ENCODE results near the gene SPDYA. TPM values are rescaled to one million over a fixed set of nuclear protein-coding genes. Genes with fewer than 3 reads are reported as not detected.

Gene SPDYA
- total RNA-seq, 1 experiment from 2014 or later = 0.69 TPM

GRCh38 chr2:28822036-28822435, 11.4 kb downstream of the SPDYA start:
- Histone ChIP-seq H3K4me2 (ENCODE audit: low read length) (no peak overlapping the region), H3K4me3 (ENCODE audit: low read length) (no peak overlapping the region), H3K27me3 (ENCODE audit: low read length) (no peaks in the 10 kb centered on the region), H3F3A (ENCODE audit: low read length, unreplicated experiment) (no peaks in the 10 kb centered on the region), H2AFZ (ENCODE audit: low read length) (no peak overlapping the region), H3K79me2 (ENCODE audit: low read length) (no peaks in the 10 kb centered on the region), H3K27ac (ENCODE audit: low read length) (no peak overlapping the region), H4K20me1 (ENCODE audit: low read length) (no peaks in the 10 kb centered on the region), H3K36me3 (ENCODE audit: low read depth, low read length) (no peaks in the 10 kb centered on the region), H3K9me2 (replicated peaks; ENCODE audit: low read length) (no peaks in the 10 kb centered on the region), H3K9me3 (ENCODE audit: low read length) (no peaks in the 10 kb centered on the region), H3K9ac (ENCODE audit: low read length) (no peak overlapping the region), H3K4me1 (ENCODE audit: insufficient read depth, low read length) (no peaks in the 10 kb centered on the region)
- TF ChIP-seq EZH2 (IDR thresholded peaks at IDR 0.05; ENCODE audit: low read length, unreplicated experiment) (no peak), EZH2phosphoT487 (IDR thresholded peaks at IDR 0.05; ENCODE audit: borderline replicate concordance, low read length) (no peak)
- TF ChIP-seq, protein P1, sequence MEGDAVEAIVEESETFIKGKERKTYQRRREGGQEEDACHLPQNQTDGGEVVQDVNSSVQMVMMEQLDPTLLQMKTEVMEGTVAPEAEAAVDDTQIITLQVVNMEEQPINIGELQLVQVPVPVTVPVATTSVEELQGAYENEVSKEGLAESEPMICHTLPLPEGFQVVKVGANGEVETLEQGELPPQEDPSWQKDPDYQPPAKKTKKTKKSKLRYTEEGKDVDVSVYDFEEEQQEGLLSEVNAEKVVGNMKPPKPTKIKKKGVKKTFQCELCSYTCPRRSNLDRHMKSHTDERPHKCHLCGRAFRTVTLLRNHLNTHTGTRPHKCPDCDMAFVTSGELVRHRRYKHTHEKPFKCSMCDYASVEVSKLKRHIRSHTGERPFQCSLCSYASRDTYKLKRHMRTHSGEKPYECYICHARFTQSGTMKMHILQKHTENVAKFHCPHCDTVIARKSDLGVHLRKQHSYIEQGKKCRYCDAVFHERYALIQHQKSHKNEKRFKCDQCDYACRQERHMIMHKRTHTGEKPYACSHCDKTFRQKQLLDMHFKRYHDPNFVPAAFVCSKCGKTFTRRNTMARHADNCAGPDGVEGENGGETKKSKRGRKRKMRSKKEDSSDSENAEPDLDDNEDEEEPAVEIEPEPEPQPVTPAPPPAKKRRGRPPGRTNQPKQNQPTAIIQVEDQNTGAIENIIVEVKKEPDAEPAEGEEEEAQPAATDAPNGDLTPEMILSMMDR (conservative IDR thresholded peaks at IDR 0.05; ENCODE audit: low read depth, low read length) = no peak
- ChIA-PET POLR2A (ENCODE audit: unreplicated experiment) (no interaction called here), CTCF (no interaction called here)
- no TSS peak for BruUV-seq (replicated peaks)
- intact Hi-C loops (cut with micrococcal nuclease) = no loop called here
- no peak for ATAC-seq
- DNase-seq = no peak

GRCh38 chr2:28824207-28824606, 13.6 kb downstream of the SPDYA start:
- no peaks in the 10 kb centered on the region for H3K27me3 ChIP-seq (ENCODE audit: low read length)
- no peaks in the 10 kb centered on the region for H3K4me1 ChIP-seq (ENCODE audit: insufficient read depth, low read length)
- CTCF ChIA-PET = no interaction called here
- no peaks in the 10 kb centered on the region for H3K9me2 ChIP-seq (replicated peaks; ENCODE audit: low read length)
- ATAC-seq (no peak), DNase-seq (no peak)
- intact Hi-C loops (cut with micrococcal nuclease) = no loop called here
- H3K9ac ChIP-seq (ENCODE audit: low read length) = no peak overlapping the region
- no peak overlapping the region for H3K4me3 ChIP-seq (ENCODE audit: low read length)
- no peaks in the 10 kb centered on the region for H3K9me3 ChIP-seq (ENCODE audit: low read length)
- no peaks in the 10 kb centered on the region for H3K36me3 ChIP-seq (ENCODE audit: low read depth, low read length)
- POLR2A ChIA-PET (ENCODE audit: unreplicated experiment) = no interaction called here
- no peaks in the 10 kb centered on the region for H4K20me1 ChIP-seq (ENCODE audit: low read length)
- BruUV-seq (replicated peaks) = no TSS peak
- no peaks in the 10 kb centered on the region for H3K79me2 ChIP-seq (ENCODE audit: low read length)
- TF ChIP-seq EZH2 (IDR thresholded peaks at IDR 0.05; ENCODE audit: low read length, unreplicated experiment) (no peak), EZH2phosphoT487 (IDR thresholded peaks at IDR 0.05; ENCODE audit: borderline replicate concordance, low read length) (no peak)
- TF ChIP-seq, protein P1 (conservative IDR thresholded peaks at IDR 0.05; ENCODE audit: low read depth, low read length) = no peak
- H3K27ac ChIP-seq (ENCODE audit: low read length) = no peak overlapping the region
- H3F3A ChIP-seq (ENCODE audit: low read length, unreplicated experiment) = no peaks in the 10 kb centered on the region
- no peak overlapping the region for H2AFZ ChIP-seq (ENCODE audit: low read length)
- no peak overlapping the region for H3K4me2 ChIP-seq (ENCODE audit: low read length)

GRCh38 chr2:28824870-28825269, 14.2 kb downstream of the SPDYA start:
- intact Hi-C loops (cut with micrococcal nuclease) = no loop called here
- no peak overlapping the region for H3K9ac ChIP-seq (ENCODE audit: low read length)
- H3K4me3 ChIP-seq (ENCODE audit: low read length) = no peak overlapping the region

More at GRCh38 chr2:28824870-28825269, 14.2 kb downstream of the SPDYA start:
- H3F3A ChIP-seq (ENCODE audit: low read length, unreplicated experiment) = no peaks in the 10 kb centered on the region
- POLR2A ChIA-PET (ENCODE audit: unreplicated experiment) = no interaction called here
- no peaks in the 10 kb centered on the region for H3K79me2 ChIP-seq (ENCODE audit: low read length)
- no peak overlapping the region for H2AFZ ChIP-seq (ENCODE audit: low read length)
- DNase-seq = no peak
- no peaks in the 10 kb centered on the region for H3K27me3 ChIP-seq (ENCODE audit: low read length)
- ATAC-seq = no peak
- CTCF ChIA-PET = no interaction called here
- no peaks in the 10 kb centered on the region for H3K9me3 ChIP-seq (ENCODE audit: low read length)
- H4K20me1 ChIP-seq (ENCODE audit: low read length) = no peaks in the 10 kb centered on the region
- no peak overlapping the region for H3K27ac ChIP-seq (ENCODE audit: low read length)
- H3K9me2 ChIP-seq (replicated peaks; ENCODE audit: low read length) = no peaks in the 10 kb centered on the region
- H3K36me3 ChIP-seq (ENCODE audit: low read depth, low read length) = no peaks in the 10 kb centered on the region
- H3K4me2 ChIP-seq (ENCODE audit: low read length) = no peak overlapping the region
- no TSS peak for BruUV-seq (replicated peaks)
- TF ChIP-seq, protein P1 (conservative IDR thresholded peaks at IDR 0.05; ENCODE audit: low read depth, low read length) = no peak
- TF ChIP-seq EZH2 (IDR thresholded peaks at IDR 0.05; ENCODE audit: low read length, unreplicated experiment) (no peak), EZH2phosphoT487 (IDR thresholded peaks at IDR 0.05; ENCODE audit: borderline replicate concordance, low read length) (no peak)
- no peaks in the 10 kb centered on the region for H3K4me1 ChIP-seq (ENCODE audit: insufficient read depth, low read length)
